Sigmoid colon (tissue), 3 donors: ENCODE measurements around the gene YPEL1.

Experiments used
- POLR2A ChIP-seq, 2 donors: fragments of 450-650 bp; IDR thresholded peaks; one replicate each; pipeline ENCODE4 v1.6.1; 2016; ENCODE audit warnings: antibody characterized with exemption in 2 of 2, mild to moderate bottlenecking in 2 of 2, moderate library complexity in 2 of 2
- TF ChIP-seq, protein P1 (sequence below), 4 experiments: fragments of 450-650 bp in 3 of 4; fragments of 200-600 bp in 1 of 4; IDR thresholded peaks; one replicate each; pipeline ENCODE4 v1.5.1; 2016 to 2019; ENCODE audit warnings: antibody characterized with exemption in 4 of 4, mild to moderate bottlenecking in 3 of 4, moderate library complexity in 2 of 4

DNA sequence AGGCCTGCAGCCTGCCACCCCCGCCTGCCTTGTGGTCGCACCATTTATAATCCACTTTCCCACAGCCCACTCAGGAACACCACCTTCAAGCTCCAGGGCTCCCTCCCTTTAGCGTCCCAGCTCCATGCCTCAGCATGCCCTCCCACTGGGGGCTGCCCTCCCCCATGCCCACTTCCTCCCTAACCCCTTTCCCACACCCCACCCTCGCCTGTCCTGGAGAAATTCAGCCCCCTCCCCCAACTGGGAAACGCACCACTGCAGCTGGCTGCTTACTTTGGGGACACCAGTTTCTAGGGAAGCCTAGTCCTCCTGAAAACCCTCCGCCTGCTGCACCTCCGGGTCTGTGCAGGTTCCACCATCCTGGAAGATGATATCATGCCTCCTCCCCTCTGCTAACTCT is 3.4 kb upstream of the YPEL1 start:
- TF ChIP-seq, protein P1, sequence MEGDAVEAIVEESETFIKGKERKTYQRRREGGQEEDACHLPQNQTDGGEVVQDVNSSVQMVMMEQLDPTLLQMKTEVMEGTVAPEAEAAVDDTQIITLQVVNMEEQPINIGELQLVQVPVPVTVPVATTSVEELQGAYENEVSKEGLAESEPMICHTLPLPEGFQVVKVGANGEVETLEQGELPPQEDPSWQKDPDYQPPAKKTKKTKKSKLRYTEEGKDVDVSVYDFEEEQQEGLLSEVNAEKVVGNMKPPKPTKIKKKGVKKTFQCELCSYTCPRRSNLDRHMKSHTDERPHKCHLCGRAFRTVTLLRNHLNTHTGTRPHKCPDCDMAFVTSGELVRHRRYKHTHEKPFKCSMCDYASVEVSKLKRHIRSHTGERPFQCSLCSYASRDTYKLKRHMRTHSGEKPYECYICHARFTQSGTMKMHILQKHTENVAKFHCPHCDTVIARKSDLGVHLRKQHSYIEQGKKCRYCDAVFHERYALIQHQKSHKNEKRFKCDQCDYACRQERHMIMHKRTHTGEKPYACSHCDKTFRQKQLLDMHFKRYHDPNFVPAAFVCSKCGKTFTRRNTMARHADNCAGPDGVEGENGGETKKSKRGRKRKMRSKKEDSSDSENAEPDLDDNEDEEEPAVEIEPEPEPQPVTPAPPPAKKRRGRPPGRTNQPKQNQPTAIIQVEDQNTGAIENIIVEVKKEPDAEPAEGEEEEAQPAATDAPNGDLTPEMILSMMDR (IDR thresholded peaks at IDR 0.05), result no peak
- no peak for TF ChIP-seq POLR2A (IDR thresholded peaks at IDR 0.05)
